SU-DHL-6 (cell line): Measurements from ENCODE around the gene TIMM22.

Source experiments
- H2AFZ ChIP-seq: fragments of 200-600 bp; sonication (generic); 2 replicates; pipeline ENCODE4 v1.6.1; 2014; ENCODE audit warnings: low read depth, mild to moderate bottlenecking, moderate library complexity, mixed read lengths, antibody characterized with exemption, low read length; ENCODE audit not compliant: severe bottlenecking
- H3F3A ChIP-seq: fragments of 200-600 bp; shearing (Covaris generic); 2 replicates; pipeline ENCODE4 v1.6.0; 2016; ENCODE audit warnings: antibody characterized with exemption, mild to moderate bottlenecking; ENCODE audit not compliant: insufficient read depth
- H3K27ac ChIP-seq: fragments of 200-600 bp; sonication (generic); 2 replicates; pipeline ENCODE4 v1.5.1; 2016; ENCODE audit warnings: low read depth, mild to moderate bottlenecking, low read length, moderate library complexity, mixed read lengths
- H3K27me3 ChIP-seq: fragments of 200-600 bp; sonication (generic), shearing (Covaris generic); 2 replicates; pipeline ENCODE4 v1.6.0; 2014; ENCODE audit warnings: mild to moderate bottlenecking, low read length
- H3K36me3 ChIP-seq: fragments of 200-600 bp; sonication (generic); 2 replicates; pipeline ENCODE4 v1.6.1; 2014; ENCODE audit warnings: mild to moderate bottlenecking, low read length, mixed read lengths
- H3K4me2 ChIP-seq: fragments of 300-600, 200-600 bp; shearing (Covaris generic), sonication (generic); 2 replicates; pipeline ENCODE4 v1.6.0; 2014; ENCODE audit warnings: low read length, low read depth, mild to moderate bottlenecking; ENCODE audit not compliant: poor library complexity, severe bottlenecking
- H3K4me3 ChIP-seq: fragments of 200-600 bp; sonication (generic); 2 replicates; pipeline ENCODE4 v1.5.1; 2014; ENCODE audit warnings: antibody characterized with exemption, low read length, mild to moderate bottlenecking, mixed read lengths; ENCODE audit not compliant: insufficient read depth, poor library complexity, severe bottlenecking
- H3K79me2 ChIP-seq: fragments of 200-600 bp; sonication (generic); 2 replicates; pipeline ENCODE4 v1.6.1; 2014; ENCODE audit warnings: mild to moderate bottlenecking, low read length, moderate library complexity; ENCODE audit not compliant: insufficient read depth
- H3K9ac ChIP-seq: fragments of 200-600 bp; sonication (generic); 2 replicates; pipeline ENCODE4 v1.7.0; 2014; ENCODE audit warnings: mild to moderate bottlenecking, low read length
- H3K9me2 ChIP-seq: fragments of 200-600 bp; sonication (generic); replicated peaks from 2 replicates; pipeline ENCODE4 v1.6.1; 2014; ENCODE audit warnings: low read length; ENCODE audit not compliant: insufficient read depth
- H3K9me3 ChIP-seq: fragments of 200-600 bp; sonication (generic); 2 replicates; pipeline ENCODE4 v1.6.1; 2014; ENCODE audit warnings: low read length, mixed read lengths; ENCODE audit not compliant: insufficient read depth
- H4K20me1 ChIP-seq: fragments of 200-600 bp; sonication (generic); 2 replicates; pipeline ENCODE4 v1.6.1; 2014; ENCODE audit warnings: low read depth, mild to moderate bottlenecking, antibody characterized with exemption, low read length, moderate library complexity, mixed read lengths
- EZH2phosphoT487 ChIP-seq: fragments of 200-600 bp; sonication (generic), shearing (Covaris generic); conservative IDR thresholded peaks from 2 replicates; pipeline ENCODE4 v1.6.1; 2018; ENCODE audit warnings: mild to moderate bottlenecking, antibody characterized with exemption, low read length, moderate library complexity, mixed read lengths
- TF ChIP-seq, protein P1 (sequence below): fragments of 200-600 bp; sonication (generic); IDR thresholded peaks from one replicate; pipeline ENCODE4 v1.5.1; 2017; ENCODE audit warnings: antibody characterized with exemption, mild to moderate bottlenecking, low read length, moderate library complexity; ENCODE audit not compliant: insufficient read depth, poor library complexity, severe bottlenecking

The TIMM22 gene

GRCh38 chr17:980406-981291 lies 16.3 kb upstream of the TIMM22 start:
- TF ChIP-seq, protein P1, sequence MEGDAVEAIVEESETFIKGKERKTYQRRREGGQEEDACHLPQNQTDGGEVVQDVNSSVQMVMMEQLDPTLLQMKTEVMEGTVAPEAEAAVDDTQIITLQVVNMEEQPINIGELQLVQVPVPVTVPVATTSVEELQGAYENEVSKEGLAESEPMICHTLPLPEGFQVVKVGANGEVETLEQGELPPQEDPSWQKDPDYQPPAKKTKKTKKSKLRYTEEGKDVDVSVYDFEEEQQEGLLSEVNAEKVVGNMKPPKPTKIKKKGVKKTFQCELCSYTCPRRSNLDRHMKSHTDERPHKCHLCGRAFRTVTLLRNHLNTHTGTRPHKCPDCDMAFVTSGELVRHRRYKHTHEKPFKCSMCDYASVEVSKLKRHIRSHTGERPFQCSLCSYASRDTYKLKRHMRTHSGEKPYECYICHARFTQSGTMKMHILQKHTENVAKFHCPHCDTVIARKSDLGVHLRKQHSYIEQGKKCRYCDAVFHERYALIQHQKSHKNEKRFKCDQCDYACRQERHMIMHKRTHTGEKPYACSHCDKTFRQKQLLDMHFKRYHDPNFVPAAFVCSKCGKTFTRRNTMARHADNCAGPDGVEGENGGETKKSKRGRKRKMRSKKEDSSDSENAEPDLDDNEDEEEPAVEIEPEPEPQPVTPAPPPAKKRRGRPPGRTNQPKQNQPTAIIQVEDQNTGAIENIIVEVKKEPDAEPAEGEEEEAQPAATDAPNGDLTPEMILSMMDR: peak; percentile 24
- TF ChIP-seq EZH2phosphoT487: 0 out of 2 replicates have a peak, but pooled peaks have one; percentile 44
- Histone ChIP-seq H2AFZ (no peak overlapping the region), H4K20me1 (no peaks in the 10 kb centered on the region; the same call in 1 of the 2 replicates), H3K79me2 (no peaks in the 10 kb centered on the region), H3K4me2 (peak overlapping the region; percentile 73), H3K9ac (0 out of 2 replicates have a peak overlapping the region, but pooled peaks have one; percentile 8), H3K9me3 (no peaks in the 10 kb centered on the region), H3K27ac (no peak overlapping the region), H3K9me2 (no peaks in the 10 kb centered on the region), H3K4me3 (no peak overlapping the region), H3K27me3 (no peaks in the 10 kb centered on the region), H3F3A (peaks cover 14% of the 10 kb centered on the region; the same call in 1 of the 2 replicates), H3K36me3 (no peaks in the 10 kb centered on the region)

DNA sequence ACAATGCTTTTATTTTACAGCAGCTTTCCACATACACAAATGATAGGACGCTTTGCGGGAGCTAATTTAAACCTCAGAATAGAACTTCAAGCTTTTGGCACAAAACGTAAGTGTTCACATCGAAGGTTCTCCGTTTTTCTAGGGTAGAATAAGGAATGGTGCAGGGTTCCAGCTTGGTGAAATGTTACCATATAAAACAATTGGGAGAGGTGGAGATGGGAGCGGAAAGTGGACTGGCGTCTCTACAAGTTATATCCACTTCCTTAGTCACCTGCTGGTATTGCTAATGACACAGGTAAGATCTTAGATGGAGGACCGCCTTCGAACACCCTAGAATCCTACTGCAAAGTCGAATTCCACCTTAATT lies 15.7 kb upstream of the TIMM22 start:
- no peaks in the 10 kb centered on the region for H3K36me3 ChIP-seq
- no peak overlapping the region for H3K9ac ChIP-seq
- no peak overlapping the region for H3K4me3 ChIP-seq
- H2AFZ ChIP-seq: no peak overlapping the region
- H3K4me2 ChIP-seq: peak overlapping the region; percentile 73
- H3K9me2 ChIP-seq: no peaks in the 10 kb centered on the region
- TF ChIP-seq, protein P1: no peak
- no peak for TF ChIP-seq EZH2phosphoT487
- H3F3A ChIP-seq: peaks cover 14% of the 10 kb centered on the region; the same call in 1 of the 2 replicates
- no peak overlapping the region for H3K27ac ChIP-seq
- no peaks in the 10 kb centered on the region; the same call in 1 of the 2 replicates for H4K20me1 ChIP-seq
- no peaks in the 10 kb centered on the region for H3K9me3 ChIP-seq
- H3K27me3 ChIP-seq: no peaks in the 10 kb centered on the region
- no peaks in the 10 kb centered on the region for H3K79me2 ChIP-seq

GRCh38 chr17:983921-984320 lies 13.0 kb upstream of the TIMM22 start:
- no peaks in the 10 kb centered on the region; the same call in 1 of the 2 replicates for H4K20me1 ChIP-seq
- no peak overlapping the region for H3K27ac ChIP-seq
- no peaks in the 10 kb centered on the region for H3K36me3 ChIP-seq
- no peak overlapping the region for H3K4me2 ChIP-seq
- H3K4me3 ChIP-seq: no peak overlapping the region
- no peaks in the 10 kb centered on the region for H3K9me3 ChIP-seq
- TF ChIP-seq EZH2phosphoT487: no peak
- TF ChIP-seq, protein P1: no peak
- no peaks in the 10 kb centered on the region for H3K27me3 ChIP-seq
- H3K9me2 ChIP-seq: no peaks in the 10 kb centered on the region
- H3K9ac ChIP-seq: no peak overlapping the region
- H3K79me2 ChIP-seq: no peaks in the 10 kb centered on the region
- peaks cover 14% of the 10 kb centered on the region; the same call in 1 of the 2 replicates for H3F3A ChIP-seq
- H2AFZ ChIP-seq: no peak overlapping the region
